ENCODE results near the gene DTNA. TPM values are rescaled to one million over a fixed set of nuclear protein-coding genes. Genes with fewer than 3 reads are reported as not detected.

DTNA gene
- total and polyA plus RNA-seq, 2 donors from 2014 or later: 6.2 to 22.3 TPM

- no peak overlapping the region for H3K4me3 ChIP-seq (ENCODE audit: low read length in 3 of 3)
- DNase-seq (peak in 3 of 5 donors; percentile 29 to 55 (median 39)), FAIRE-seq (no peak)
- TF ChIP-seq CTCF (IDR thresholded peaks at IDR 0.05; ENCODE audit: borderline replicate concordance, extremely low read depth, insufficient read depth): no peak
- H3K27ac ChIP-seq (ENCODE audit: low read depth in 2 of 2, low read length in 2 of 2): no peak overlapping the region
- H3K4me1 ChIP-seq (ENCODE audit: control insufficient read depth in 2 of 3, insufficient read depth in 2 of 3, low read depth in 1 of 3, low read length in 3 of 3): no peaks in the 10 kb centered on the region
- intact Hi-C loops (cut with DNase I): no loop called here
- H3K27me3 ChIP-seq (ENCODE audit: control insufficient read depth, insufficient read depth, low read length): no peaks in the 10 kb centered on the region
- no peaks in the 10 kb centered on the region for H3K9me3 ChIP-seq (ENCODE audit: control insufficient read depth in 2 of 3, insufficient read depth in 1 of 3, low read length in 3 of 3)
- H3K9ac ChIP-seq (ENCODE audit: low read length in 3 of 3): no peak overlapping the region
- H3K36me3 ChIP-seq (ENCODE audit: control insufficient read depth in 2 of 3, insufficient read depth in 3 of 3, low read length in 3 of 3): no peaks in the 10 kb centered on the region
These were observed 85.1 kb downstream of the DTNA start for GRCh38 chr18:34795070-34795732.

- TF ChIP-seq CTCF (IDR thresholded peaks at IDR 0.05; ENCODE audit: borderline replicate concordance, extremely low read depth, insufficient read depth): no peak
- no peaks in the 10 kb centered on the region for H3K9me3 ChIP-seq (ENCODE audit: control insufficient read depth in 2 of 3, insufficient read depth in 1 of 3, low read length in 3 of 3)
- H3K27ac ChIP-seq (ENCODE audit: low read depth in 2 of 2, low read length in 2 of 2): no peak overlapping the region
- intact Hi-C loops (cut with DNase I): no loop called here
- FAIRE-seq (no peak), DNase-seq (no peak)
- no peak overlapping the region for H3K9ac ChIP-seq (ENCODE audit: low read length in 3 of 3)
- H3K27me3 ChIP-seq (ENCODE audit: control insufficient read depth, insufficient read depth, low read length): no peaks in the 10 kb centered on the region
- H3K4me3 ChIP-seq (ENCODE audit: low read length in 3 of 3): no peak overlapping the region
- no peaks in the 10 kb centered on the region for H3K4me1 ChIP-seq (ENCODE audit: control insufficient read depth in 2 of 3, insufficient read depth in 2 of 3, low read depth in 1 of 3, low read length in 3 of 3)
- no peaks in the 10 kb centered on the region for H3K36me3 ChIP-seq (ENCODE audit: control insufficient read depth in 2 of 3, insufficient read depth in 3 of 3, low read length in 3 of 3)
These were observed 86.0 kb downstream of the DTNA start for GRCh38 chr18:34796035-34796657.

GRCh38 chr18:34799291-34799690, 89.2 kb downstream of the DTNA start:
- no peaks in the 10 kb centered on the region for H3K4me1 ChIP-seq (ENCODE audit: control insufficient read depth in 2 of 3, insufficient read depth in 2 of 3, low read depth in 1 of 3, low read length in 3 of 3)
- H3K27me3 ChIP-seq (ENCODE audit: control insufficient read depth, insufficient read depth, low read length): no peaks in the 10 kb centered on the region
- H3K36me3 ChIP-seq (ENCODE audit: control insufficient read depth in 2 of 3, insufficient read depth in 3 of 3, low read length in 3 of 3): no peaks in the 10 kb centered on the region
- no peak for FAIRE-seq
- intact Hi-C loops (cut with DNase I): no loop called here
- H3K9ac ChIP-seq (ENCODE audit: low read length in 3 of 3): no peak overlapping the region
- no peaks in the 10 kb centered on the region for H3K9me3 ChIP-seq (ENCODE audit: control insufficient read depth in 2 of 3, insufficient read depth in 1 of 3, low read length in 3 of 3)
- TF ChIP-seq CTCF (IDR thresholded peaks at IDR 0.05; ENCODE audit: borderline replicate concordance, extremely low read depth, insufficient read depth): no peak
- H3K4me3 ChIP-seq (ENCODE audit: low read length in 3 of 3): no peak overlapping the region
- H3K27ac ChIP-seq (ENCODE audit: low read depth in 2 of 2, low read length in 2 of 2): no peak overlapping the region
- DNase-seq: no peak
